ENCODE data around the gene GGA1.
"Not testable (repeated sequence)": the region's sequence is repeated elsewhere in the genome, so short reads cannot be mapped to it uniquely, and the experiment has no call there.

The GGA1 gene

GRCh38 chr22:37571258-37571991 lies 37.2 kb upstream of the GGA1 start:
- DNase-seq (ENCODE audit: low read depth, low spot score), result no peak

- no peak for DNase-seq (ENCODE audit: low read depth, low spot score)
Measured at GRCh38 chr22:37571992-37572373, 36.7 kb upstream of the GGA1 start.

- DNase-seq (ENCODE audit: low read depth, low spot score), result no peak
Measured at GRCh38 chr22:37575490-37576003, 33.1 kb upstream of the GGA1 start.

- no peak for DNase-seq (ENCODE audit: low read depth, low spot score)
Measured at GRCh38 chr22:37578002-37578401, 30.6 kb upstream of the GGA1 start.

GRCh38 chr22:37581504-37581903 lies 27.1 kb upstream of the GGA1 start:
- DNase-seq (ENCODE audit: low read depth, low spot score), result no peak

GRCh38 chr22:37582526-37582925 lies 26.1 kb upstream of the GGA1 start:
- no peak for DNase-seq (ENCODE audit: low read depth, low spot score)

GRCh38 chr22:37588546-37589215 lies 20.0 kb upstream of the GGA1 start:
- no peak for DNase-seq (ENCODE audit: low read depth, low spot score)

- no peak for DNase-seq (ENCODE audit: low read depth, low spot score)
Measured at GRCh38 chr22:37589636-37590035, 19.0 kb upstream of the GGA1 start.

GRCh38 chr22:37591081-37591480 lies 17.6 kb upstream of the GGA1 start:
- not testable (repeated sequence) for DNase-seq (ENCODE audit: low read depth, low spot score)

GRCh38 chr22:37591823-37592404 lies 16.7 kb upstream of the GGA1 start:
- no peak for DNase-seq (ENCODE audit: low read depth, low spot score)

- no peak for DNase-seq (ENCODE audit: low read depth, low spot score)
Measured at GRCh38 chr22:37594237-37594636, 14.4 kb upstream of the GGA1 start.

GRCh38 chr22:37599153-37599552 lies 9.5 kb upstream of the GGA1 start:
- DNase-seq (ENCODE audit: low read depth, low spot score), result no peak

- no peak for DNase-seq (ENCODE audit: low read depth, low spot score)
Measured at GRCh38 chr22:37601203-37601539, 7.5 kb upstream of the GGA1 start.

GRCh38 chr22:37601540-37602442 lies 6.8 kb upstream of the GGA1 start:
- DNase-seq (ENCODE audit: low read depth, low spot score), result no peak

- not testable (repeated sequence) for DNase-seq (ENCODE audit: low read depth, low spot score)
Measured at GRCh38 chr22:37602546-37603277, 5.9 kb upstream of the GGA1 start.

GRCh38 chr22:37604074-37604473 lies 4.6 kb upstream of the GGA1 start:
- no peak for DNase-seq (ENCODE audit: low read depth, low spot score)

GRCh38 chr22:37604875-37605274 lies 3.8 kb upstream of the GGA1 start:
- DNase-seq (ENCODE audit: low read depth, low spot score), result no peak

GRCh38 chr22:37607010-37607934 lies 1.4 kb upstream of the GGA1 start:
- no peak for DNase-seq (ENCODE audit: low read depth, low spot score)

GRCh38 chr22:37607935-37608476 lies 628 bp upstream of the GGA1 start:
- DNase-seq (ENCODE audit: low read depth, low spot score), result no peak
